K562 (cell line): ENCODE measurements around the gene HHIPL1. TPM values are rescaled to one million over a fixed set of nuclear protein-coding genes. Genes with fewer than 3 reads are reported as not detected.

Source experiments
- ATAC-seq: fragments of 200-7000 bp; cut with Tn5 transposase; 3 replicates; pipeline ENCODE4 v1.9.1; 2020; ENCODE audit warnings: moderate library complexity
- BruUV-seq: library from RNA; stranded (reverse); fragments of 400-500 nt; replicated peaks from 2 replicates; lab custom pipeline; 2021; lab: Mats Ljungman, UMichigan
- CTCF ChIA-PET: fragments of 300-600 bp; formaldehyde crosslinking; extraction: SDS; loops from one replicate; lab custom pipeline; 2021; ENCODE audit warnings: low intra/inter-chr PET ratio; lab: Yijun Ruan, JAX
- POLR2A ChIA-PET: fragments of 300-600, 350-650 bp; sonication (Branson Sonifier 250); formaldehyde crosslinking; extraction: SDS; loops from one replicate; lab custom pipeline; 2021; ENCODE audit warnings: antibody characterized with exemption, inconsistent platforms; lab: Yijun Ruan, JAX
- DNase-seq, 4 experiments: peaks; one replicate each; pipeline versions ENCODE4 v3.0.0 to v3.0.0-alpha.2; 2011 to 2018; ENCODE audit warnings: low spot score in 3 of 4, mixed read lengths in 3 of 4; ENCODE audit errors: extremely low read depth in 1 of 4
- FAIRE-seq: peaks from 2 replicates; lab custom pipeline; 2011; peaks lifted over from hg19 to GRCh38; lab: Jason Lieb, UNC
- H2AFZ ChIP-seq: 2 replicates; pipeline ENCODE4 v1.6.0; 2011; ENCODE audit warnings: low read depth, low read length, control low read depth, inconsistent platforms
- H3K27ac ChIP-seq: fragments of 200-600 bp; 3 replicates; pipeline ENCODE4 v1.8.0; 2011; ENCODE audit warnings: low read depth, mild to moderate bottlenecking, control low read depth, inconsistent platforms, low read length, moderate library complexity, mixed read lengths; ENCODE audit errors: extremely low read depth
- H3K27me3 ChIP-seq, 2 experiments: fragments of 300-600 bp in 1 of 2; 2 replicates in 1 of 2; 3 replicates in 1 of 2; pipeline versions ENCODE4 v1.6.0 to v1.8.0; 2011; ENCODE audit warnings: inconsistent platforms in 2 of 2, low read length in 2 of 2, mild to moderate bottlenecking in 1 of 2, mixed read lengths in 1 of 2, moderate library complexity in 1 of 2; ENCODE audit not compliant: control insufficient read depth in 2 of 2, insufficient read depth in 2 of 2
- H3K36me3 ChIP-seq: fragments of 300-600 bp; 3 replicates; pipeline ENCODE4 v1.8.0; 2011; ENCODE audit warnings: mild to moderate bottlenecking, low read length, inconsistent platforms; ENCODE audit not compliant: control insufficient read depth, insufficient read depth
- H3K4me1 ChIP-seq, 2 experiments: fragments of 200-600 bp in 1 of 2; replicated peaks in 1 of 2; 2 replicates in 1 of 2; 3 replicates in 1 of 2; pipeline versions ENCODE4 v1.5.1 to v1.8.0; 2011; ENCODE audit warnings: inconsistent platforms in 2 of 2, low read length in 2 of 2, mild to moderate bottlenecking in 1 of 2, mixed read lengths in 1 of 2, moderate library complexity in 1 of 2; ENCODE audit not compliant: control insufficient read depth in 2 of 2, insufficient read depth in 2 of 2
- H3K4me2 ChIP-seq: 2 replicates; pipeline ENCODE4 v1.6.1; 2011; ENCODE audit warnings: low read length, control low read depth, inconsistent platforms, mixed read lengths; ENCODE audit not compliant: insufficient read depth
- H3K4me3 ChIP-seq: fragments of 200-600 bp; sonication (generic), shearing (Covaris generic); 2 replicates; pipeline ENCODE4 v1.5.1; 2016; ENCODE audit warnings: control low read depth, inconsistent platforms
- H3K79me2 ChIP-seq: fragments of 200-600 bp; 3 replicates; pipeline ENCODE4 v1.8.0; 2011; ENCODE audit warnings: low read length, inconsistent platforms; ENCODE audit not compliant: control insufficient read depth, insufficient read depth
- H3K9ac ChIP-seq, 2 experiments: 2 replicates each; pipeline versions ENCODE4 v1.6.0 to v1.6.1; 2011; ENCODE audit warnings: low read depth in 2 of 2, low read length in 2 of 2, control low read depth in 1 of 2, inconsistent platforms in 1 of 2, mild to moderate bottlenecking in 1 of 2, mixed read lengths in 1 of 2; ENCODE audit not compliant: insufficient read depth in 1 of 2
- H3K9me1 ChIP-seq: one replicate; pipeline ENCODE4 v1.6.0; 2011; ENCODE audit warnings: inconsistent platforms, mild to moderate bottlenecking, low read length, moderate library complexity; ENCODE audit not compliant: control insufficient read depth, insufficient read depth
- H3K9me3 ChIP-seq: replicated peaks from 2 replicates; pipeline ENCODE4 v1.5.1; 2011; ENCODE audit warnings: low read depth, low read length, inconsistent platforms; ENCODE audit not compliant: control insufficient read depth, insufficient read depth
- H4K20me1 ChIP-seq: replicated peaks from 2 replicates; pipeline ENCODE4 v1.6.1; 2011; ENCODE audit warnings: low read length, inconsistent platforms, mixed read lengths; ENCODE audit not compliant: control insufficient read depth, insufficient read depth
- ARHGAP35 ChIP-seq: fragments of 450-650 bp; IDR thresholded peaks from 2 replicates; pipeline ENCODE4 v1.6.1; 2018; ENCODE audit not compliant: partially characterized antibody
- BRD4 ChIP-seq: fragments of 200-600 bp; sonication (generic); IDR thresholded peaks from 2 replicates; pipeline ENCODE4 v1.6.1; 2017; ENCODE audit warnings: inconsistent platforms
- DIDO1 ChIP-seq: fragments of 450-650 bp; IDR thresholded peaks from 2 replicates; pipeline ENCODE4 v1.6.1; 2016; ENCODE audit warnings: low read depth, missing biosample characterization, missing genetic modification characterization
- ELF1 ChIP-seq: fragments of 200-800 bp; sonication (Bioruptor generic); IDR thresholded peaks from 2 replicates; pipeline ENCODE4 v1.6.1; 2016; ENCODE audit warnings: missing genetic modification characterization, missing compliant biosample characterization
- ETV5 ChIP-seq: sonication (generic); formaldehyde crosslinking; IDR thresholded peaks from 2 replicates; pipeline ENCODE4 v1.4.0; 2020; ENCODE audit warnings: low read depth, mild to moderate bottlenecking, missing genetic modification reagents
- FOXJ2 ChIP-seq: fragments of 200-800 bp; sonication (Bioruptor generic); IDR thresholded peaks from 2 replicates; pipeline ENCODE4 v1.6.1; 2016; ENCODE audit warnings: missing genetic modification characterization, missing compliant biosample characterization
- HMGN3 ChIP-seq: IDR thresholded peaks from 2 replicates; pipeline ENCODE4 v1.6.1; 2011; ENCODE audit warnings: borderline replicate concordance, low read depth, mild to moderate bottlenecking, mixed read lengths, low read length; ENCODE audit not compliant: insufficient read length; ENCODE audit errors: extremely low read depth
- KAT2B ChIP-seq: IDR thresholded peaks from one replicate; pipeline ENCODE4 v1.6.1; 2012; ENCODE audit warnings: low read depth, mild to moderate bottlenecking, control low read depth, inconsistent platforms, low read length, moderate library complexity
- MCM7 ChIP-seq, 2 experiments: fragments of 450-650 bp; IDR thresholded peaks; 2 replicates each; pipeline ENCODE4 v1.6.1; 2016 to 2018
- MYC ChIP-seq, 2 experiments: fragments of 250-450 bp in 1 of 2; sonication (Bioruptor Pico) in 1 of 2; IDR thresholded peaks; 2 replicates each; pipeline versions ENCODE4 v1.5.1 to v1.6.1; 2012 to 2021; ENCODE audit warnings: low read depth in 2 of 2, borderline replicate concordance in 1 of 2, improper control_type of control experiment in 1 of 2, low read length in 1 of 2, mild to moderate bottlenecking in 1 of 2, moderate library complexity in 1 of 2
- NCOA1 ChIP-seq: fragments of 450-650 bp; IDR thresholded peaks from 2 replicates; pipeline ENCODE4 v1.6.1; 2016; ENCODE audit warnings: low read depth
- RBM15 ChIP-seq: fragments of 200-400 bp; formaldehyde crosslinking; IDR thresholded peaks from 2 replicates; pipeline ENCODE4 v1.6.1; 2018; ENCODE audit warnings: mild to moderate bottlenecking, low read length, moderate library complexity; ENCODE audit not compliant: insufficient read depth
- SMAD1 ChIP-seq: fragments of 150-350 bp; IDR thresholded peaks from 2 replicates; pipeline ENCODE4 v1.6.1; 2014; ENCODE audit warnings: low read length, low read depth; ENCODE audit not compliant: partially characterized antibody
- TAF9B ChIP-seq: fragments of 450-650 bp; IDR thresholded peaks from 2 replicates; pipeline ENCODE4 v1.6.1; 2018; ENCODE audit warnings: mild to moderate bottlenecking; ENCODE audit not compliant: partially characterized antibody
- ZKSCAN1 ChIP-seq: fragments of 150-350 bp; IDR thresholded peaks from 2 replicates; pipeline ENCODE4 v1.6.1; 2016; ENCODE audit warnings: low read depth, low read length
- WGBS: fragments of 100-300 bp; shearing (Covaris generic); methylation state at CpG from one replicate; pipeline ENCODE4 v1.1.6; 2016; ENCODE audit warnings: low coverage, mixed read lengths; ENCODE audit not compliant: insufficient coverage; ENCODE audit errors: missing lambda C conversion rate; 5-methylcytosine and 5-hydroxymethylcytosine counted together
- in situ Hi-C: fragments of 300-500 bp; cut with MboI; formaldehyde crosslinking; loops from 4 replicates; pipeline ENCODE4 v1.15.0; 2018; ENCODE audit warnings: inconsistent platforms, mixed read lengths
- intact Hi-C: fragments of 100-400 bp; cut with micrococcal nuclease; formaldehyde crosslinking; loops from 2 replicates; pipeline ENCODE4 v1.14.2; 2022
- polyA plus RNA-seq, 8 experiments: library from polyadenylated mRNA; depleted of rRNA in 4 of 8; stranded (reverse) in 5 of 8; unstranded in 3 of 8; fragments of >200 nt; fragmentation: Nextera tagmentation in 2 of 8; fragmentation: Illumina TruSeq in 1 of 8; extraction: Ambion mirVana in 2 of 8; extraction: Trizol in 1 of 8; gene quantifications; 2 replicates each; pipeline versions ENCODE4 v1.2.1 to v1.2.3, GENCODE V29; 2011 to 2014; ENCODE audit warnings: inconsistent platforms in 1 of 8, missing spikeins in 1 of 8
- total RNA-seq, 7 experiments: library from RNA; depleted of rRNA in 6 of 7; stranded (reverse); fragments of >200 nt in 6 of 7; fragmentation: Illumina TruSeq in 2 of 7; extraction: Trizol in 2 of 7; gene quantifications; 2 replicates each; pipeline versions ENCODE4 v1.2.1 to v1.2.3, GENCODE V29; 2011 to 2021; ENCODE audit warnings: low replicate concordance in 1 of 7
- TF ChIP-seq, protein P1 (sequence below): fragments of 450-650 bp; formaldehyde crosslinking; IDR thresholded peaks from 2 replicates; pipeline ENCODE4 v1.4.0; 2020; ENCODE audit warnings: mild to moderate bottlenecking, mixed read lengths

The HHIPL1 gene
- total and polyA plus RNA-seq, 9 of the 15 experiments (the other 6 are each of a cell fraction or from before 2014, with no cell fraction given) = not detected

DNA sequence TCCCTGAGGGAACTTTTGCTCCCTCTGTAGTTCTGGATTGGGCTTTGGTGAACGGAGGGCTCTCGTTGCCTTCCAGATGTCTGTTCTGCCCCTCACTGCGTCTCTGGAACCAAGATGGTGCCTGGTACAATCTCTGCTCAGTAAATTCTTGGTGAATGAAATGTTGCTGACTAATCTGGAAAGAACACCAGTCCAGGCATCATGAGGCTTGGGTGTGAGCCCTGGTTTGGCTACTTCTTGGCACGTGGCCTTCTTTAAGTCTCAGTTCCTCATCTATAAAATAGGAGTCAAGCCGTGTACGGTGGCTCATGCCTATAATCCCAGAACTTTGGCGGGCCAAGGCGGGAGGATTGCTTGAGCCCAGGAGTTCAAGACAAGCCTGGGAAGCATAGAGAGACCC, 4.3 kb downstream of the HHIPL1 start:
- ATAC-seq (no peak), FAIRE-seq (no peak), DNase-seq (no peak)
- TF ChIP-seq ZKSCAN1 (no peak), ELF1 (tag) (no peak), DIDO1 (tag) (no peak), RBM15 (no peak), BRD4 (no peak), MCM7 (IDR thresholded peaks at IDR 0.05) (no peak), TAF9B (no peak), KAT2B (no peak), ARHGAP35 (no peak), SMAD1 (no peak), FOXJ2 (no peak), ETV5 (no peak), HMGN3 (no peak), NCOA1 (no peak), MYC (IDR thresholded peaks at IDR 0.05; ENCODE audit: low read depth, low read length) (no peak), MYC (CRISPR knock-in tag; IDR thresholded peaks at IDR 0.05; ENCODE audit: borderline replicate concordance, low read depth) (no peak)
- TF ChIP-seq, protein P1, sequence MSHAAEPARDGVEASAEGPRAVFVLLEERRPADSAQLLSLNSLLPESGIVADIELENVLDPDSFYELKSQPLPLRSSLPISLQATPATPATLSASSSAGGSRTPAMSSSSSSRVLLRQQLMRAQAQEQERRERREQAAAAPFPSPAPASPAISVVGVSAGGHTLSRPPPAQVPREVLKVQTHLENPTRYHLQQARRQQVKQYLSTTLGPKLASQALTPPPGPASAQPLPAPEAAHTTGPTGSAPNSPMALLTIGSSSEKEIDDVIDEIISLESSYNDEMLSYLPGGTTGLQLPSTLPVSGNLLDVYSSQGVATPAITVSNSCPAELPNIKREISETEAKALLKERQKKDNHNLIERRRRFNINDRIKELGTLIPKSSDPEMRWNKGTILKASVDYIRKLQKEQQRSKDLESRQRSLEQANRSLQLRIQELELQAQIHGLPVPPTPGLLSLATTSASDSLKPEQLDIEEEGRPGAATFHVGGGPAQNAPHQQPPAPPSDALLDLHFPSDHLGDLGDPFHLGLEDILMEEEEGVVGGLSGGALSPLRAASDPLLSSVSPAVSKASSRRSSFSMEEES (CRISPR knock-in tag) = no peak
- H3K9me1 ChIP-seq = no peaks in the 10 kb centered on the region
- ChIA-PET CTCF (no interaction called here), POLR2A (interaction anchor here (0.6 to 1.1 kb wide), 2 partner anchors 10 to 168 kb away, joined by 3 read pairs; partner anchors contain the start of genes CCNK and SETD3)
- H3K4me1 ChIP-seq = peaks cover 0 to 14% of the 10 kb centered on the region in 2 experiments; a peak in 2 of 5 replicates
- no peak overlapping the region for H3K9ac ChIP-seq
- no peak overlapping the region for H2AFZ ChIP-seq
- no TSS peak for BruUV-seq
- whole genome bisulfite sequencing = 6% methylated on average over 7 of the region's 8 CpGs
- peaks cover 3 to 65% of the 10 kb centered on the region in 2 experiments; a peak in 4 of 5 replicates for H3K27me3 ChIP-seq
- H3K79me2 ChIP-seq = no peaks in the 10 kb centered on the region
- H3K9me3 ChIP-seq = no peaks in the 10 kb centered on the region
- H3K27ac ChIP-seq = no peak overlapping the region
- intact Hi-C loops = no loop called here
- in situ Hi-C loops = no loop called here
- H3K4me3 ChIP-seq = no peak overlapping the region
- no peaks in the 10 kb centered on the region for H3K36me3 ChIP-seq
- H4K20me1 ChIP-seq = peaks cover 5% of the 10 kb centered on the region; the same call in 1 of the 2 replicates
- H3K4me2 ChIP-seq = no peak overlapping the region
